HG02623 (cell line): Measurements from ENCODE around the gene PCDHGA2.
"Not testable (repeated sequence)": the region's sequence is repeated elsewhere in the genome, so short reads cannot be mapped to it uniquely, and the experiment has no call there.

Experiments used
- ATAC-seq: cut with Tn5 transposase; IDR thresholded peaks from one replicate; pipeline ENCODE4 v1.9.1; 2021; ENCODE audit warnings: moderate library complexity; ENCODE audit not compliant: unreplicated experiment

PCDHGA2 gene

DNA sequence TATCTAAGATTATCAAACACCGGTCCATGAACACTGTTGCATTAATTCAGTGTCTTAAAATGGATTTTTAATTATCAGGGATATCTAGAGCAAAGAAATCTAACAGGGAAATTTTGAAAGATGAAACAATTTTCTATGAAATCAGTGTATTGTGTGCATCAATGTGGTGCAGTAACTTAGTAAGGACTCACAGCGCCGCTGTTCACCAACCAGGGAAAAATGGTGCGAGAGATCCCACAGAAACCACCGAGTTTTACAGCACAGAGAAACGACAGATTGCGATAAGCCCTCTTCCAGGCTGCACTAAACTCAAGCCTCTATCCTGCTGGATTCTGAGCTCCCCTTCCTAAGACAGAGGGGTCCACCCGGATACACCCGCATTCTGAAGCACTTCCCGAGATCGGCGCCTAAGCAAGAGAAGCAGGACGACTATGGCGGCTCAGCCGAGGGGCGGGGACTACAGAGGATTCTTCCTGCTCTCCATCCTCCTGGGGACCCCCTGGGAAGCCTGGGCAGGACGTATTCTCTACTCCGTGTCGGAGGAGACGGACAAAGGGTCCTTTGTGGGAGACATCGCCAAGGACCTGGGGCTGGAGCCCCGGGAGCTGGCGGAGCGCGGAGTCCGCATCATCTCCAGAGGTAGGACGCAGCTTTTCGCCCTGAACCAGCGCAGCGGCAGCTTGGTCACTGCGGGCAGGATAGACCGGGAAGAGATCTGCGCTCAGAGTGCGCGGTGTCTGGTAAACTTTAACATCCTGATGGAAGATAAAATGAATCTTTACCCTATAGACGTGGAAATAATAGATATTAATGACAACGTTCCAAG is 44.1 kb downstream of the PCDHGA2 start, which contains the start of gene PCDHGA7:
PCDHGA7 (plus strand) TSS at position 274 of the 826 bp plus-strand sequence; CDS start at position 432, 158 bp downstream.
- ATAC-seq, result no peak

DNA sequence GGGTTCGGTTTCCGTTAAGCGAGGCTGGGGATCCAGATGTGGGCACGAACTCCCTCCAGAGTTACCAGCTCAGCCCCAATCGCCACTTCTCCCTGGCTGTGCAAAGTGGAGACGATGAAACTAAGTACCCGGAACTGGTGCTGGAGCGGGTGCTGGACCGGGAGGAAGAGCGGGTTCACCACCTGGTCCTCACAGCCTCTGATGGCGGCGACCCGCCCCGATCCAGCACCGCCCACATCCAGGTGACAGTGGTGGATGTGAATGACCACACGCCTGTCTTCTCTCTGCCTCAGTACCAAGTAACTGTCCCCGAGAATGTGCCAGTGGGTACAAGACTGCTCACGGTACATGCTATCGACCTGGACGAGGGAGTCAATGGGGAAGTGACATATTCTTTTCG is 44.8 kb downstream of the PCDHGA2 start:
- ATAC-seq, result no peak

DNA sequence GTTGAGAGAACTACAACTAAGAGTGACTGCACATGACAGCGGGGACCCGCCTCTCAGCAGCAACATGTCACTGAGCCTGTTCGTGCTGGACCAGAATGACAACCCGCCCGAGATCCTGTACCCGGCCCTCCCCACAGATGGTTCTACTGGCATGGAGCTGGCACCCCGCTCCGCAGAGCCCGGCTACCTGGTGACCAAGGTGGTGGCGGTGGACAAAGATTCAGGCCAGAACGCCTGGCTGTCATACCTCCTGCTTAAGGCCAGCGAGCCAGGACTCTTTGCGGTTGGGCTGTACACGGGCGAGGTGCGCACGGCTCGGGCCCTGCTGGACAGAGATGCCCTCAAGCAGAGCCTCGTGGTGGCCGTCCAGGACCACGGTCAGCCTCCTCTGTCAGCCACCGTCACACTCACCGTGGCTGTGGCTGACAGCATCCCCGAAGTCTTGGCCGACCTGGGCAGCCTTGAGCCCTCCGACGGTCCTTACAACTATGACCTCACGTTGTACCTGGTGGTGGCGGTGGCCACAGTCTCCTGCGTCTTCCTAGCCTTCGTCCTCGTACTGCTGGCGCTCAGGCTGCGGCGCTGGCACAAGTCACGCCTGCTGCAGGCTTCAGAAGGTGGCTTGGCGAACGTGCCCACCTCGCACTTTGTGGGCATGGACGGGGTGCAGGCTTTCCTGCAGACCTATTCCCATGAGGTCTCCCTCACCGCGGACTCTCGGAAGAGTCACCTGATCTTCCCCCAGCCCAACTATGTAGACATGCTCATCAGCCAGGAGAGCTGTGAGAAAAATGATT is 46.1 kb downstream of the PCDHGA2 start:
- no peak for ATAC-seq

DNA sequence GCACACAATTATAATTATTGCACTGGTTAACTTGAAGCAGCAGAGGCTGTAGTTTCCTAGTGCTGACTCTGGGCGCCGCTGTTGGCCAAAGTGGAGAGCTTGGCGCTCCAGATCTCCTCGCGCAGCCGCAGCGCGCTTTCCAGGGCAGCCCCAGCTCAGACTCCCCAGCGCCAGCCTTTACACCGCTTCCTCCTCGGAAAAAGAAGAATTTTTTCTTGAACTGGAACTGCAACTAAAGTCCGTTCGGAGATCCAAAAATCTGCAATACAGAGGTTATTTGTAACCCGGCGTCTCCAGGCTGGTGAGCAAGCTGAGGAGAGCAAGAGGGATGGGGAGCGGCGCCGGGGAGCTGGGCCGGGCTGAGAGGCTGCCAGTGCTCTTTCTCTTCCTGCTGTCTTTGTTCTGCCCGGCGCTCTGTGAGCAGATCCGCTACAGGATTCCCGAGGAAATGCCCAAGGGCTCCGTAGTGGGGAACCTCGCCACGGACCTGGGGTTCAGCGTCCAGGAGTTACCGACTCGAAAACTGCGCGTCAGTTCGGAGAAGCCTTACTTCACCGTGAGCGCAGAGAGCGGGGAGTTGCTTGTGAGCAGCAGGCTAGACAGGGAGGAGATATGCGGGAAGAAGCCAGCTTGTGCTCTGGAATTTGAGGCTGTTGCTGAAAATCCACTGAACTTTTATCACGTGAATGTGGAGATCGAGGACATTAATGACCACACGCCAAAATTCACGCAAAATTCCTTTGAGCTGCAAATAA is 49.2 kb downstream of the PCDHGA2 start, which contains the start of gene PCDHGB4:
PCDHGB4 (plus strand) TSS at position 142 of the 755 bp plus-strand sequence; CDS start at position 329, 187 bp downstream.
- not testable (repeated sequence) for ATAC-seq

DNA sequence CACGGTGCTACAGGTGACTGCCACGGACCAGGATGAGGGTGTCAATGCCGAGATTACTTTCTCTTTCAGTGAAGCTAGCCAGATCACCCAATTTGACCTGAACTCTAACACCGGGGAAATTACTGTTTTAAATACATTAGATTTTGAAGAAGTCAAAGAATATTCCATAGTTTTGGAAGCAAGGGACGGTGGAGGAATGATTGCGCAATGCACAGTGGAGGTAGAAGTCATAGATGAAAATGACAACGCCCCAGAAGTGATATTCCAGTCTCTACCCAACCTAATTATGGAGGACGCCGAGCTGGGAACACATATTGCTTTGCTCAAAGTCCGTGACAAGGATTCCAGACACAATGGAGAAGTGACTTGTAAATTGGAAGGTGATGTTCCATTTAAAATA is 50.1 kb downstream of the PCDHGA2 start:
- no peak for ATAC-seq

DNA sequence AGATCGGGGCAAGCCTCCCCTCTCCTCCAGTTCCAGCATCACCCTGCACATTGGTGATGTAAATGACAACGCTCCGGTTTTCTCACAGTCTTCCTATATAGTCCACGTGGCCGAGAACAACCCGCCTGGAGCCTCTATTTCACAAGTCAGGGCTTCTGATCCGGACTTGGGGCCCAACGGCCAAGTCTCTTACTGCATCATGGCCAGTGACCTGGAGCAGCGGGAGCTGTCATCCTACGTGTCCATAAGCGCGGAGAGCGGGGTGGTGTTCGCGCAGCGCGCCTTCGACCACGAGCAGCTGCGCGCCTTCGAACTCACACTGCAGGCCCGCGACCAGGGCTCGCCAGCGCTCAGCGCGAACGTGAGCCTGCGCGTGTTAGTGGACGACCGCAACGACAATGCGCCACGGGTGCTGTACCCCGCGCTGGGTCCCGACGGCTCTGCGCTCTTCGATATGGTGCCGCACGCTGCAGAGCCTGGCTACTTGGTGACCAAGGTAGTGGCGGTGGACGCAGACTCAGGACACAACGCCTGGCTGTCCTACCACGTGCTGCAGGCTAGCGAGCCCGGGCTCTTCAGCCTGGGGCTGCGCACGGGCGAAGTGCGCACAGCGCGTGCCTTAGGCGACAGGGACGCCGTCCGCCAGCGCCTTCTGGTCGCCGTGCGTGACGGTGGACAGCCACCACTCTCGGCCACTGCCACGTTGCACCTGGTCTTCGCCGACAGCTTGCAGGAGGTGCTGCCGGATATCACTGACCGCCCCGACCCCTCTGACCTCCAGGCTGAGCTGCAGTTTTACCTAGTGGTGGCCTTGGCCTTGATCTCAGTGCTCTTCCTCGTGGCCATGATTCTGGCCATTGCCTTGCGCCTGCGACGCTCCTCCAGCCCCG is 50.8 kb downstream of the PCDHGA2 start:
- no peak for ATAC-seq

DNA sequence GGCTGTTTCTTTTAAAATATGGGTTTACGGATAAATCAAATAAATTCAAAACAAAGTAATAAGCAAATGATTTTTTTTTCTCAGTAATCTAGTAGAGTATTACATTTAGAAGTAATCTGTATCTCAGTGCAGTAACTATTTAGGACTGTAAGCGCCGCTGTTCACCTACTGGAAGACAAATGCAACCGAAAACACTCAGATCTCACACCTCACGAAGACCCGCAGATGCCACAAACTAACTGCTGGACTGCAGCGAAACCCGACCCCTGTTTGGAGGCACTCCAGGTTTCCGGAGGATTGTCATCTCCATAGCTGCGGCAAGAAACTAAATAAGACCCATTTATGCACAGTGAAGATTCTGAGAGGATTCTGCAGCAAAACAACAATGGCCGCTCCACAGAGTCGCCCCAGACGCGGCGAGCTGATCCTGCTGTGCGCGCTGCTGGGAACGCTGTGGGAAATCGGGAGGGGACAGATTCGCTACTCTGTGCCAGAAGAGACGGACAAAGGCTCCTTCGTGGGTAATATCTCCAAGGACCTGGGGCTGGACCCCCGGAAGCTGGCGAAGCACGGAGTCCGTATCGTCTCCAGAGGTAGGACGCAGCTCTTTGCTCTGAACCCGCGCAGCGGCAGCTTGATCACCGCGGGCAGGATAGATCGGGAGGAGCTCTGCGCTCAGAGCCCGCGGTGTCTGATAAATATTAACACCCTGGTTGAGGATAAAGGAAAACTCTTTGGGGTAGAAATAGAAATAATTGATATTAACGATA is 54.1 kb downstream of the PCDHGA2 start, which contains the start of gene PCDHGA8:
PCDHGA8 (plus strand) TSS at position 205 of the 770 bp plus-strand sequence; CDS start at position 386, 181 bp downstream.
- no peak for ATAC-seq
